Panc1 (cell line): ENCODE measurements around the gene GNG7.

ENCODE experiments used
- CTCF ChIP-seq: fragments of 450-650 bp; IDR thresholded peaks from 2 replicates; pipeline ENCODE4 v1.5.1; 2017; ENCODE audit warnings: mild to moderate bottlenecking
- POLR2AphosphoS5 ChIP-seq: IDR thresholded peaks from 2 replicates; pipeline ENCODE4 v1.6.1; 2012; ENCODE audit warnings: mild to moderate bottlenecking, low read depth, low read length, moderate library complexity
- REST ChIP-seq, 2 experiments: IDR thresholded peaks; 2 replicates each; pipeline ENCODE4 v1.6.1; 2011 to 2012; ENCODE audit warnings: low read depth in 2 of 2, control low read depth in 1 of 2, low read length in 1 of 2, mild to moderate bottlenecking in 1 of 2, moderate library complexity in 1 of 2; ENCODE audit not compliant: insufficient read depth in 1 of 2
- SIN3A ChIP-seq: IDR thresholded peaks from 2 replicates; pipeline ENCODE4 v1.6.1; 2012; ENCODE audit warnings: low read depth, mild to moderate bottlenecking, low read length, moderate library complexity, borderline replicate concordance; ENCODE audit not compliant: insufficient read depth
- TCF7L2 ChIP-seq: IDR thresholded peaks from 2 replicates; pipeline ENCODE4 v1.6.1; 2011; ENCODE audit warnings: mild to moderate bottlenecking, low read depth, low read length, inconsistent platforms

GRCh38 chr19:2487842-2488241 is 214.7 kb downstream of the GNG7 start:
- TF ChIP-seq POLR2AphosphoS5 (no peak), TCF7L2 (no peak), CTCF (no peak), SIN3A (no peak), REST (IDR thresholded peaks at IDR 0.05; ENCODE audit: insufficient read depth in 1 of 2, low read depth in 2 of 2, low read length in 1 of 2) (no peak)
